NCI-H1930 (cell line): ENCODE data around the gene HEATR5B.
A peak's percentile ranks its signal among the peaks of the same experiment; 100 is the strongest.
"Not testable (repeated sequence)": the region's sequence is repeated elsewhere in the genome, so short reads cannot be mapped to it uniquely, and the experiment has no call there.

Experiments used
- DNase-seq, 2 experiments: peaks; one replicate each; lab custom pipeline; 2025; lab: John Stamatoyannopoulos, UW

HEATR5B gene

DNA sequence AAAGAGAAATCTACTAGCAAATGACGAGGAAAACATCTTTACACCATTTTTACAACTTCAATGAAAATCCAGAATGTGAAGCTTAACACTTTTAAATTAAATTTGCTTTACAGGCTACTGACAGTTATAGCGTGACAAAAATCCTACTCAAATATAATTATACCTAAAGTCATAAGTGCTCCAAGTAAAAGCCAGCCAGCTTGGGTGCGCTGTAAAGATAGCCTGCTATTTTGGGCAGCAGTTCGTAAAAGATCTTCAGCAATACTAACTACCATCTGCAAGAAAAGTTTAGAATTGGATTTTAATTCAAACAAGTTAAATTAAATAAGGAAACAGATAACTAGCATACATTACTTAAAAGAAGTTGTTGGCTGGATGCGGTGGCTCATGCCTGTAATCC, 22.4 kb downstream of the HEATR5B start:
- DNase-seq: no peak

DNA sequence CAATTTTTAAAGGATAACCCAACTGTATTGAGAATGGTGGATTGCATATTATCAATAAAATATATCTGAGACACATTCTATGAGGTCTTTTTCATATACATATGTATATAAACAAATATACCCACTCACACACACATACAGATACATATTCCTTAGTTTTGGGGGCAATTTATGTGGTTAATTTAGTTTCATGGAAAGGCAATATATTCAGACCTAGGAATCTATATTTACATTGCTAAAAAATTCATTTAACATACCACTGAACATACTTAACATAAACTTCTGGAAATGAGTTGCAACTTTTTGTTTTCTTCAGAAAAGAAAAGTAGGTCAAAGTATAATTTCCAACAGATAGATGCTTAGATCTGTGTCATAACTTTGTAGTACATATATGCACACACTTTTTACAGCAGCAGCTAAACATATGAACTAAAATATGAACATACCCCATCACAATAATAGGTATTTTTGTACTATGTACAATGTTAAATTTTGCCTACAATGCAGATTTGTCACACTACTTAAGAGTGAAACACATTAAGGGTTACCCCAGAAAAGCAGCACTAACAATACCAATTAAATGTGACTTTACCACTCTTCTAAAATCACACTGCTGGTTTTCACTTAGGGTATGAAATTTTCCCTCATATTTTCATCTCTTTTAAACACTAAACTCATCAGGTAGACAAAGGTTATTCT, 23.0 kb downstream of the HEATR5B start:
- DNase-seq: no peak

DNA sequence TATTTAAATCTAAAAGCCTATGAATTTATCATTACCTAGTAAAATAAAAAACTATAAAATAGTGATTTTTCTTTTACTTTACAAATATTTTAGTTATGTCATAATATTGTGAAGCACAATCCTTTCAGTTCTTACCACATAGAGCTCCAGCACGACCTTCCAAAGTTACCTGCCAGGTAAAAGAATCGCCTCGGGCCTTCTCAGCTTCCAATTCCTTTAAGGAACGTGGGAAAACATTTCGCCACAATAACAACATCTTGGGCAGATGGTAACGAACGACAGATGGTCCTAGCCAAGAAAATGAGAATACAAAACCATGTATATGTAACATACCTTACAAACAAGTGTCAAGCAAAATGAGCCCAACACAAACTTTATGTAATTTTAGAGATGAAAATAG, 23.7 kb downstream of the HEATR5B start:
- DNase-seq: no peak

DNA sequence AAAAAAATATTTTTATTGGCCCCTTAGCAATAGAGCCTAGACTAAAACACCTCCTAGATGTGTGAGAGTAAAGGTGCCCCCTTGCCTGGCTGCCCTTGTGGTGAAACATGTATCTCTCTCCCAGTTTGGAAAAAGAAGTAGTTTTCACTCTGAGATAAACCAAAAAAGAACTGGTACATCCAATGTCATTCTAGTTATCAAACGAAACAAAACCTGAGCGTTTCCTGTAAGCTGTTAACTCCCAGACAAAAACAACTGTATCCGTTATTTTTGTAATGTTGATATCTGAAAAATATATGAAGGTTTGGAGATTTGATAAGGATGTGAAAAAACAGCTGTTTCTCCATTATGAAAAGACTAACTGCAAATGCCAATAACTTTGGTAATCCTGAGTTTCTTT, 24.3 kb downstream of the HEATR5B start:
- DNase-seq: no peak

DNA sequence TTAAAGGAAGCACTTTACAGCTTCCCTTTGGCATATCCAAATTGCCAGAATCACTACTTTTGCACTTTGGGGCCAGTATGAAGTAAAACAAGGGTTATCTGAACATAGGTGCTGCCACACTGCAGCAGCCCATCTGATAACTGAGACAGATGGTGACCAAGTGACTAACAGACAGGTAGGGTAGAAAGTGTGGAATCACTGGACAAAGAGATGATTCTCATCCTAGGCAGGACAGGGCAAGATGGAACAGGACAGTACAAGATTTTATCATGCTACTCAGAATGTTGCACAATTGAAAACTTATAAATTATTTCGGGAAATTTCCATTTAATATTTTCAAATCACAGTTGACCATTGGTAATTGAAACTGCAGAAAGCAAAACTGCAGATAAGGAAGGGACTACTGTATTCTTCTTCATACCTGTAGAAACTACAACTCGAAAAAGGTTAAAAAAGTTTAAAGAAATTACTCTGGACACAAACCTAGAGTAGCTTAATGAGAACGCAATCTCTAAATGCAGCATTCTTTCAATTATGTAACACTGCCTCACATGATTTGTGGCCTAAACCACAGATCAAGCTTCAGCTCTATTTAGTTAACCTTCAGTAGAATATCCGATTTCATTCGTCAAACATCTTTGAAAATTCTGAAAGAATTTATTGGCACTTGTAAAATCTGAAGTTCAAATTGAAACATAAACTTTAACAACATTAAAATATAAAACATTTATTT, 31.4 kb downstream of the HEATR5B start:
- DNase-seq: no peak

DNA sequence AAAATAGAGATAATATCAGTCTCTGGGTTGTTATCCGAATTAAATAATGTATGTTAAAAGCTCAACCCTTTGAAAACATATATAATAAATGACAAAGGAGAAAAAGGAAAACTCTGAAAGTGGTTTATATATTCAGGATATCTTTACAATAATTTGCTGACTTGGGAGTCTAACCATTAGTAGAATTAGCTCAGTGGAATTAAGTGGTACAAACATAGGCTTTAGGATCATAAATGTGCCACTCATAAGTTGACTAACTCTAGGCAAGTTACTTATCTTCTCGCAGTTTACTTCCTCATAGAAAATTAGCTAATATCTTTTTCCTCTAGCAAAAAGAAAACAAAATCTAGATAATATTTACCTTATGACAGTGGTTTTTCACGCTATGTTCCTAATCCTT, 44.6 kb downstream of the HEATR5B start:
- DNase-seq: no peak

DNA sequence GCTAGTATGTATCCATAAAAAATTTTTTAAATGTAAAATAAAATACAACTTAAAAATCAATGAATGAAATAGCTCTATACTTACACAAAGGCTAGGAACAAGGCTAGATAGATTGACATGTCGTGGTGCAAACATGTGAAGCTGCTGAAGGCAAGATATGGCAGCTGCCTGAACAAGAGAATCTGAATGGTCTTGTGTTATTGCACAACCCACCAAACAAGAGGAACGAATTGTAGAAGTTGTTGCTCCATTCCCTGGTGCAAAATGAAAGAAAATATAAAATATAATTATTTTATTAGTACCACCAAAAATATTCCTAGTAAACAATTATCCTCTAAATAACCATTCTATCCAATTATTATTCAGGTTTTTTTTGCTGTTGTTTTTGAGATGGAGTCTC, 46.4 kb downstream of the HEATR5B start:
- no peak for DNase-seq

DNA sequence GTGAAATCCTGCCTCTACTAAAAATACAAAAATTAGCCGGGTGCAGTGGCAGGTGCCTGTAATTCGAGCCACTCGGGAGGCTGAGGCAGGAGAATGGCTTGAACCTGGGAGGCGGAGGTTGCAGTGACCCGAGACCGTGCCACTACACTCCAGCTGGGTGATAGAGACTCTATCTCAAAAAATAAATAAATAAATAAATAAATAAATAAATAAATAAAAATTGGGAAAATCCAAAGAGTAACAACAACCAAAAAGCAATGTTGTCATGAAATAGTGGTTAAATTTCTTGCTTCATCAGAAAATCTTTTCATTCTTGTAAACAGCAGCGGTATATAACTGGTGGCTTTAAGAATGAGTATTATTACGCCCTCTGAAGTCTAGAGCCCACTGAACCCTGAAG, 54.4 kb downstream of the HEATR5B start:
- DNase-seq: no peak

DNA sequence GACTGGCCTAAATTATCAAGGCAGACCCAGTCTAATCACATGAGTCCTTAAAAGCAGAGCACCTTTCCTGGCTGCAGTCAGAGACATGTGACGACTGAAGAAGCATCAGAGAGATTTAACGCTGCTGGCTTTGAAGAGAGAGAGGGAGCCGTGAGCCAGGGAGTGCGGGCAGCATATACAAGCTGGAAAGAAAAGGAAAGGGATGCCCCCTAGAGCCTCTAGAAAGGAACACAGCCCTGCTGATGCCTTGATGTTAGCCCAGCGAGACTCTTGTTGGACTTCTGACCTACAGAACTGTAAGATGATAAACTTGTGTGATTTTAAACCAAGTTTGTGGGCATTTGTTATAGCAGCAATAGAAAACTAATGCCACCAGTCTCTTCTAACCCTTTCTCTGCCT, 58.1 kb downstream of the HEATR5B start:
- DNase-seq: no peak

DNA sequence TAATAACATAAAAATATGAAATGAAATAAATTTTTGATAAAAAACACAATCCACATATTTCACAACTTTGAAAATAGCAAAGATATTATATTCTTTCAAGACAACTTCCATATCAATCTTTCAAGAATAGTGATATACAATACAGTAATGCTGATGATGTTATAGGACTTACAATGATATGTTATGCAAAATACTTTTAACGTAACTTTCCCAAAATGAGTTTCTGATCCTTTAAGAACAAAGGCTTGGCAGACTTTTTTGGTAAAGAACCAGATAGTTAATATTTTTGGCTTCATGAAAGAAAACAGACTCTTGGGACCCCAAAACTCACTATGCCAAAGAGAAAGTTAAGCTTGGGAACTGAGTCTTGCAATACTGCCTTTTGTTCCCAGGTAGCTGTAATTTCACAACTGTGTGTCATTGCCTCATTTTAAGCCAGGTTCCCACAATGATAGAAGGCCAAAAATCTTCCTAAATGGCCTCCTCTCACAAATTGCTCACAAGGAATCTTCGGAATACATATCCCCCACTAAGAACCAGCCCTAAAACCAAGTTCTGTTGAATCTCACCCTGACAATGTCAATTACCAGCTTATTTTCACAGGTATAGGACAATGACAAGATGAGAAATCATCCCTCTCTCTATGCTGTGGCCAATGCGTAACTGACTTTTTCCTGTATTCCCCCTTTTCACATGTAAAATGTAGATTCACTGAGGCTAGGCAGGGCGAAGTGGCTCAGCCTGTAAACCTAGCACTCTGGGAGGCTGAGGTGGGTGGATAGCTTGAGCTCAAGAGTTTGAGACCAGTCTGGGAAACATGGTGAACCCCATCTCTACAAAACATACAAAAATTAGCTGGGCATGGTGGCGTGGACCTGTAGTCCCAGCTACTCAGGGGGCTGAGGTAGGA, 63.0 kb downstream of the HEATR5B start:
- no peak for DNase-seq

DNA sequence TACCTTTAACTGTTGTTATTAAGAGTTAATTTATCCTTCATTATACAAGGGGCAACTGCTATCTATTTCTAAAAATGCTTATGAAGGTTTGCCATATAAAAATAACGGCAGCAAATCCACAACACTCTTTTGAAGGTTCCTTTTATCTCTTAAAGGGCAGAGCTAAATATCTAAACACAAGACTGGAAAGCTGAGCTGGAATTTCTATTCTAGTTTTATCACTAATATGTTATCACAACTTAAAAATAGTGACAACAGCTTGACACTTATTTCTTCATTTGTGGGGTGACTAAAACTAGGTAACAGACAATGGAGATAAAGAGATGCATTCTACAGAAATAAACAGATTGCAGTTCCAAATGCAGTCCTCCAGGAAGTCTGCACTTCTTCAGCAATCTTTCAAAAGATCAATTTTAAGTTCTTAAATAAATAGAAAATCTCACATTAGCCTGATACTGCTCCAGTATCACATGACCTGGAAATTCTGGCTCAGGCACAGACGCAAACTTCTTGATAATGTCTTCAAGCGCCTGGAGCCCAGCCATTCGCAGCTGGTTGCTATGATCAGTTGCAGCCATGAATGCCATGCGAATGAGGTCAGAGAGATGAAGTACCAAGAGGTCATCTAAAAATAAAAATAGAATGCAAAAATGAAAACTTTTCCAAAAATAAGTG, 63.8 kb downstream of the HEATR5B start:
- no peak for DNase-seq

DNA sequence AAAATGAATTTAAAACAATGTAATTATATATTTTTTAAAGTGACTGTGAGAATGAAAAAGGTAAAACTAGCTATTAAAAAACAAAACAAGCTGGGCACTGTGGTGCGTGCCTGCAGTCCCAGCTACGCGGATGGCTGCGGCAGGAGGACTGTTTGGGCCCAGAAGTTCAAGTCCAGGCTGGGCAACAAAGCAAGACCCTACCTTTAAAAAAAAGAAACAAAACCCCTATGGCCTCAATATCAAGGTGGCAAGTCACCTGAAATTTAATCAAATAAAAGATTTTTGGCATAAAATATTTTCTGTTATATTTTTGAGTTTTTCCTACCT, 70.9 kb downstream of the HEATR5B start:
- DNase-seq: no peak

DNA sequence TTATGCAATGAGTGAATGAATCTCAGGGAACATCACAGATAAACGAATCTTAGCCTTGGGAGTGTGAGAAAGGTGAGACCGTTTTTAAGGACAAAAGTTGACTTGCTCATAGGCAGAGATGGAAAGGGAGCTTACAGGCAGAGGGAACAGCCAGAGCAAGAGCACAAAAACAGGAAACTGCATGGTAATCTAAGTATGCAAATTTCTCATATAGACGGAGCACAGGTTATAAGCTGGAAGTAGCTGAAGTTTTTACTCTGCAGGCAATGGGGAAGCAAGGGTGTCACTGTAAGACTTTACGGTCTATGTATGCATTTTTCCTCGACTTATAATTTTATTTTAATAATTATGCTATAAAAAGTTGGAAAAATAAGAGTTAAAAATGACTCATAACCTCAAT, 73.0 kb downstream of the HEATR5B start:
- no peak for DNase-seq

DNA sequence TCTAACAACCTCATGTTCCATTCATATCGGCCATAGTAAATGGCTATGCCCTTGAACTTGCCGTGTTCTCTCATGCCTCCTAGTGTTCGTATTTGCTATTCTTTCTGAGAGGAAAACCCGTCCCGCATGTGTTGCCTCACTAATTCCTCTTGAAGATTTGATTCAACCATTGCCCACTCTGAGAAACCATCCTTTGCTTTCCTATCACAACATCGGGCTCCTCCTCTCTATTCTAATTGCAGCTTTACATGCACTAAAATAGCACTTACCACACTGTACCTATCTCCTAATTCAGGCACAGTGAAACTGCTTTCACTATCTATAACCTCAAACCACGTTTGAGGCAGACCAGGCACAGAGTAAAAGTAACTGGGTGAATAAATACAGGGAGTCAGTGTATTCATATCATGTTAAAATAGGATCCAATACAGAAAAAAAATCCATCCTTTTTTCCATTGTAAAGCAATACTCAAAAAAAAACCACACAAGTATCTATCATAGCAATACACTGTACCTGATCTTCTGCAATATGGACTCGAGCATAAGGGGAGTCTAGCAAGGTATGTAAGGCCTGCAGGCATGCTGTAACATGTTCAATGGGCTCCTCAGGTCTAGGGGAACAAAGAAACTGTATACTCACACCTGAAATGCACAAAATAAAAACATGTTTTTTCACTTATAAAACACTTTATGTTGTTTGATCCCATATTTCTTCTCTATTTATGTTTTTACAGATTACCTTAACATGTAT, 78.9 kb downstream of the HEATR5B start:
- DNase-seq: peak in 1 of 2 experiments; percentile 1

DNA sequence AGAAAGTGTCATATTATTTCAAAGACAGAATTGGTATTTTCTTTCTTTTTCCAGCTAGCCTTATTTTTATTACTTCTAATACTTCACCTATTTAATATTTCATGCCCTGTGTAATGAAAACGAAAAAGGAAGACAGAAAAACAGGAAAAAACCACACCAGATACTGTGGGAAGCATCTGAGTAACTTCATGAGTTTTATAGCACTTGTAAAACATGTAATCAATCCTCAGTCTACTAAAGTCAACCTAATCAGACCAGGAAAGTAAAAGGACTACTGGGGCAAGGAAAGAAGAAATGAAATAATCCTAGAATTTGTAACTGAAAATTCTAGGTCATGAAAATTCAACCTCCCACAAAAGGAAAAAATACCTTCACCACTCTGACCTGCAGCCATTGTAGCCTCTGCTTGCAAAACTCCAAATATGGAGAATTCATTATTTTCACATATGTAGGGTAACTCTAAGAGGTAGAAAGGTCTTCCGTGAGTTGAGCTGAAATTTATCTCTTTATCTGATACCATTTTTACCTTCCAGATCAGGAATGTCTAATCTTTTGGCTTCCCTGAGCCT, 83.1 kb downstream of the HEATR5B start:
- DNase-seq: no peak

DNA sequence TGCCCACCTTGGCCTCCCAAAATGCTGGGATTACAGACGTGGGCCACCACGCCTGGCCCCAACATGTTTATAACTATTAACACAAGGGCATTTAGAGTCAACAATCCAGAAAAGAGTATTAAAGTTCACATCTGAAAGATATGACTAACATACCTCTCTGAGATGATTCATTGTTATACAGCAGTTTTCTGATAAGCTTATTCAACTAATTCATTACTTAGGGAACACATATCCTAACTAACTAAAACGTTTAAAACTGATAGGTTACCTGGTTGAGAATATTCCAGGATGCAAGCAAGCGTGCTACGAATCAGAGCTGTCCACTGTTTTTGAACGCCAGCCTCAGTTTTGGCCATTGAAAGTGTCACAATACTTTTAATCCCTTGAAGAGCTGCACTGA, 83.9 kb downstream of the HEATR5B start:
- no peak for DNase-seq

DNA sequence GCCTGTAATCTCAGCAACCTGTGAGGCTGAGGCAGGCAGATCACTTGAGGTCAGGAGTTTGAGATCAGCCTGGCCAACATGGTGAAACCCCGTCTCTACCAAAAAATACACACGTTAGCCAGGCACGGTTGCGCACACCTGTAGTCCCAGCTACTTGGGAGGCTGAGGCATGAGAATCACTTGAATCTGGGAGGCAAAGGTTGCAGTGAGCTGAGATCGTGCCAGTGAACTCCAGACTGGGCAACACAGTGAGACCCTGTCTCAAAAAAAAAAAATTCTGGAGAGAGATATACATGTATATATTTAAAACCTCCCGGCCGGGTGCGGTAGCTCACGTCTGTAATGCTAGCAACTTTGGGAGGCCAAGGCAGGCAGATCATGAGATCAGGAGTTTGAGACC, 84.8 kb downstream of the HEATR5B start:
- not testable (repeated sequence) for DNase-seq

DNA sequence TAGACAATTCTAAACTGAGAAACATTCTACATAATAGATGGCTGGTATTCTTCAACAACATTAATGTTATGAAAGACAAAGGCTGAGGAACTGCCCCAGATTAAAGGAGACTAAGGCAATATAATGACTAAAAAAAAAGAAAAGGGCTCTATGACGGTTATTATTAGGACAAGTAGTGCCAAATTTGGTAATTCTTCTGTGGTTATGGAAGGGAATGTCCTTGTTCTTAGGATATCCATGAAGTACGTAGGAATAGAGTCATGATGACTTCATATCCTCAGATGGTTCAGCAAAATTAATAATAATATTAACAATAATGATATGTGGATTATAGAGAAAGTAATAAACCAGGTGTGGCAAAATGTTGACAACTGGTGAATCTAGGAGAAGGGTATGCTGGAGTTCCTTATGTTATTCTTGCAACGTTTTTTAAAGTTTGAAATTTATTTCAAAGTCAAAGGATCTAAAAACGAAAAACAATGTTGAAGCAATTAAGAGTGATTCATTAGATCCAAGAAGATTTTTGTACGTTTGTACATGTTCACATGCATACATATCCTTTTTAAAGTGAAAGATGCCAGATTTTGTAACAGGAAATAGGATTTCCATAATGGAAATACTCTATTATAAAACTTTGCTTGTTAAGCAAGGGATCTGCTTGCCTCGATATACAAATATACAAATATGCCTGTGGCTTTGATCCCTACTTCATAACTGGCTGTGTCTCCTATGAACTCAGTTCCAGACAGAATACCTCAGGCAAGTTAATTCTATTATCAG, 90.1 kb downstream of the HEATR5B start:
- DNase-seq: no peak

DNA sequence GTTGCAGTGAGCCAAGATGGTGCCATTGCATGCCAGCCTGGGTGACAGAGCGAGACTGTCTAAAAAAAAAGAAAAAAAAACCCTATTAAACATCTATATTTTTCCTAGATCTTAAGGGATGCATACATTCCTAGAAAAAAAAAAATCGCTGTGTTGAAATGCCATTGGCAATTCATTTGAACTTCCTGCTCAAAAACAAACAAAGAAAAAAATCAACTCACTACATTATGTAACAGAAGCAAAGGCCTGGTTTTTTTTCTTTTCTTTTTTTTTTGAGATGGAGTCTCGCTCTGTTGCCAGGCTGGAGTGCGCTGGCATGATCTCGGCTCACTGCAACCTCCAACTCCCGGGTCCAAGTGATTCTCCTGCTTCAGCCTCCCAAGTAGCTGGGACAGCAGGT, 96.2 kb downstream of the HEATR5B start:
- no peak for DNase-seq

DNA sequence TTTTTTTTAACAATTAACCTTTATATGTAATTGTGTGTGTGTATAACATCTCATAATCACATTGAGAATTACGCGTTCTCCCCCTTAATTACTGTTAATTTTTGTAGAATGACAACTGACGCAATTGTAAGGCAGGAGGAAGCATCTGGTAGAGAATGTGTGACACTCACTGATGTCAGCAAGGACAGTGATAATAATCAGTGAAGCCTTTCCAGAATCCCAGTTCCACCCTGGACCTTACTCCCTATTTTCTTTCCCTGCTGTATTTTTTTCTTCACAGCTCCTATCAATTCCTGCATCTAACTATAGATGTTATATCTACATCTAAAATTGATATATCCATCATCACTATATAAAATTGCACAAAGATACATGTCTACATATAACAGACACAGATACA, 101.7 kb downstream of the HEATR5B start:
- no peak for DNase-seq

DNA sequence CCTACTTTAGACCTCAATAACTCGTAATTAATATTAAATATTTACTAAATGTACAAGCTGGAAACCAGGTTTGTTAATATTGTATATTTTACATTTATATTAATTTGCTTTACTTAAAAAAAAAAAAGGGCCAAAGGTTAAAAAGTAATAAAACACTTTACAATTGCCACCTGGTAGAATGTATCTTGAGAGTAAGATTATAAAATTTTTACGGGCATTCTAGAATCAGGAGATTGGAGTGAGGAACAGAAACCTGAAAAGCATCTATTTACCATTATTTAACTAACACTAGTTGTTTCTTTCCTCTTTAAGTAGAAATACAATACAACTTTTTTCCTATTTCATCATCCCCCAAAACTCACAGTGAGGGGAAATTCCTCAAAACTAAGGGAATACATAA, 102.3 kb downstream of the HEATR5B start:
- DNase-seq: no peak
